SK-N-SH treated with all-trans-retinoic acid at 6 μM for 48 hours (cell line): ENCODE results near the gene RBMS3.

ENCODE experiments used
- ATAC-seq: fragments of 200-7000 bp; cut with Tn5 transposase; 3 replicates; pipeline ENCODE4 v1.9.1; 2020; ENCODE audit warnings: mild to moderate bottlenecking, moderate library complexity
- ARNTL ChIP-seq: fragments of 450-650 bp; formaldehyde crosslinking; IDR thresholded peaks from 2 replicates; pipeline ENCODE4 v1.5.0; 2020; ENCODE audit warnings: low read depth, mild to moderate bottlenecking, moderate library complexity, borderline replicate concordance
- BACH2 ChIP-seq: fragments of 250-450 bp; sonication (Bioruptor Pico); IDR thresholded peaks from 2 replicates; pipeline ENCODE4 v1.9.0; 2021; ENCODE audit warnings: mild to moderate bottlenecking, borderline replicate concordance
- CSDC2 ChIP-seq: fragments of 250-450 bp; sonication (Bioruptor Pico); IDR thresholded peaks from 2 replicates; pipeline ENCODE4 v1.5.0; 2020; ENCODE audit warnings: mild to moderate bottlenecking, moderate library complexity
- CSRNP3 ChIP-seq: fragments of 250-450 bp; sonication (Bioruptor Pico); IDR thresholded peaks from 2 replicates; pipeline ENCODE4 v1.5.1; 2021; ENCODE audit warnings: mild to moderate bottlenecking, moderate library complexity
- ESRRG ChIP-seq: fragments of 250-450 bp; sonication (Bioruptor Pico); IDR thresholded peaks from 2 replicates; pipeline ENCODE4 v1.6.1; 2021; ENCODE audit warnings: mild to moderate bottlenecking
- GLIS3 ChIP-seq: fragments of 250-450 bp; sonication (Bioruptor Pico); IDR thresholded peaks from 2 replicates; pipeline ENCODE4 v1.5.0; 2020; ENCODE audit warnings: mild to moderate bottlenecking, moderate library complexity
- ISL1 ChIP-seq: fragments of 250-450 bp; sonication (Bioruptor Pico); IDR thresholded peaks from 2 replicates; pipeline ENCODE4 v2.1.2; 2022; ENCODE audit warnings: mild to moderate bottlenecking, moderate library complexity
- OSR1 ChIP-seq: fragments of 250-450 bp; sonication (Bioruptor Pico); IDR thresholded peaks from 2 replicates; pipeline ENCODE4 v1.8.0; 2022; ENCODE audit warnings: moderate library complexity, mild to moderate bottlenecking, inconsistent platforms
- PATZ1 ChIP-seq: fragments of 250-450 bp; sonication (Bioruptor Pico); IDR thresholded peaks from 2 replicates; pipeline ENCODE4 v1.8.0; 2020; ENCODE audit warnings: mild to moderate bottlenecking, moderate library complexity, borderline replicate concordance
- PPARA ChIP-seq: fragments of 250-450 bp; sonication (Bioruptor Pico); IDR thresholded peaks from 2 replicates; pipeline ENCODE4 v1.5.0; 2020; ENCODE audit warnings: mild to moderate bottlenecking, borderline replicate concordance
- RARB ChIP-seq: fragments of 250-450 bp; sonication (Bioruptor Pico); IDR thresholded peaks from 2 replicates; pipeline ENCODE4 v1.8.0; 2021; ENCODE audit warnings: mild to moderate bottlenecking, moderate library complexity
- TOX ChIP-seq: fragments of 250-450 bp; sonication (Bioruptor Pico); IDR thresholded peaks from 2 replicates; pipeline ENCODE4 v1.8.0; 2021; ENCODE audit warnings: mild to moderate bottlenecking, moderate library complexity, borderline replicate concordance
- TSHZ2 ChIP-seq: fragments of 250-450 bp; sonication (Bioruptor Pico); IDR thresholded peaks from 2 replicates; pipeline ENCODE4 v1.5.0; 2020; ENCODE audit warnings: mild to moderate bottlenecking, moderate library complexity
- ZFP3 ChIP-seq: fragments of 250-450 bp; sonication (Bioruptor Pico); IDR thresholded peaks from 2 replicates; pipeline ENCODE4 v1.5.0; 2020; ENCODE audit warnings: mild to moderate bottlenecking, moderate library complexity
- ZFP30 ChIP-seq: fragments of 450-650 bp; formaldehyde crosslinking; IDR thresholded peaks from 2 replicates; pipeline ENCODE4 v1.5.0; 2022; ENCODE audit warnings: mild to moderate bottlenecking, moderate library complexity
- ZNF70 ChIP-seq: fragments of 450-650 bp; formaldehyde crosslinking; IDR thresholded peaks from 2 replicates; pipeline ENCODE4 v1.5.0; 2020; ENCODE audit warnings: mild to moderate bottlenecking, moderate library complexity
- ZNF8 ChIP-seq: fragments of 450-650 bp; formaldehyde crosslinking; IDR thresholded peaks from 2 replicates; pipeline ENCODE4 v1.5.0; 2020; ENCODE audit warnings: mild to moderate bottlenecking, moderate library complexity
- TF ChIP-seq, protein P1 (sequence below): fragments of 250-450 bp; sonication (Bioruptor Pico); IDR thresholded peaks from 2 replicates; pipeline ENCODE4 v1.8.0; 2021; ENCODE audit warnings: low read depth, mild to moderate bottlenecking, moderate library complexity, borderline replicate concordance
- TF ChIP-seq, protein P2 (sequence below): fragments of 250-450 bp; sonication (Bioruptor Pico); IDR thresholded peaks from 2 replicates; pipeline ENCODE4 v1.5.1; 2020; ENCODE audit warnings: low read depth, mild to moderate bottlenecking, moderate library complexity

Gene RBMS3

DNA sequence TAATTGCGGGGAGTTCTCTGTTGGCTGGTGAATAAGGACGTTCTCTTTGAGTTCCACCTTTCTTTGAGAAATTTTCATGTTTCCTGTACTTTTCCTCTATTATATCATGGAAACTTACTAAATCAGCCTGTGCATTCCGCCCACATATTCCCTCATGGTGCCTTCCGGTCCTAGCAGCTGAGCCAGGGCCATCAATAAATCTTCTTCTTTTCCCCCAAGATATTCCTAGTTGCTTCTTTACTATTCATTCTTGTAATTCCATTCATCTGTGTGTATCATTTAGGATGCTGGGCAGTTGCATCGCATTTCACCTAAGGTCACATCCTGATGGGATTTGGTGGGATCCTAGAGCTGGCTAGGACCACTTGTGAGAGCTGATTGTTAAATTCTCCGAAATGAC lies 139.2 kb downstream of the RBMS3 start:
- ATAC-seq = no peak

GRCh38 chr3:29426302-29427226 lies 145.7 kb downstream of the RBMS3 start:
- ATAC-seq = no peak
- TF ChIP-seq ESRRG (no peak), BACH2 (CRISPR knock-in tag) (no peak), GLIS3 (CRISPR knock-in tag) (no peak), OSR1 (CRISPR knock-in tag) (no peak)
- TF ChIP-seq, protein P1, sequence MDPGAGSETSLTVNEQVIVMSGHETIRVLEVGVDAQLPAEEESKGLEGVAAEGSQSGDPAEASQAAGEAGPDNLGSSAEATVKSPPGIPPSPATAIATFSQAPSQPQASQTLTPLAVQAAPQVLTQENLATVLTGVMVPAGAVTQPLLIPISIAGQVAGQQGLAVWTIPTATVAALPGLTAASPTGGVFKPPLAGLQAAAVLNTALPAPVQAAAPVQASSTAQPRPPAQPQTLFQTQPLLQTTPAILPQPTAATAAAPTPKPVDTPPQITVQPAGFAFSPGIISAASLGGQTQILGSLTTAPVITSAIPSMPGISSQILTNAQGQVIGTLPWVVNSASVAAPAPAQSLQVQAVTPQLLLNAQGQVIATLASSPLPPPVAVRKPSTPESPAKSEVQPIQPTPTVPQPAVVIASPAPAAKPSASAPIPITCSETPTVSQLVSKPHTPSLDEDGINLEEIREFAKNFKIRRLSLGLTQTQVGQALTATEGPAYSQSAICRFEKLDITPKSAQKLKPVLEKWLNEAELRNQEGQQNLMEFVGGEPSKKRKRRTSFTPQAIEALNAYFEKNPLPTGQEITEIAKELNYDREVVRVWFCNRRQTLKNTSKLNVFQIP (CRISPR knock-in tag) = no peak
- TF ChIP-seq, protein P2, sequence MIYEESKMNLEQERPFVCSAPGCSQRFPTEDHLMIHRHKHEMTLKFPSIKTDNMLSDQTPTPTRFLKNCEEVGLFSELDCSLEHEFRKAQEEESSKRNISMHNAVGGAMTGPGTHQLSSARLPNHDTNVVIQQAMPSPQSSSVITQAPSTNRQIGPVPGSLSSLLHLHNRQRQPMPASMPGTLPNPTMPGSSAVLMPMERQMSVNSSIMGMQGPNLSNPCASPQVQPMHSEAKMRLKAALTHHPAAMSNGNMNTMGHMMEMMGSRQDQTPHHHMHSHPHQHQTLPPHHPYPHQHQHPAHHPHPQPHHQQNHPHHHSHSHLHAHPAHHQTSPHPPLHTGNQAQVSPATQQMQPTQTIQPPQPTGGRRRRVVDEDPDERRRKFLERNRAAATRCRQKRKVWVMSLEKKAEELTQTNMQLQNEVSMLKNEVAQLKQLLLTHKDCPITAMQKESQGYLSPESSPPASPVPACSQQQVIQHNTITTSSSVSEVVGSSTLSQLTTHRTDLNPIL = no peak

More for the DNA sequence above, 139.2 kb downstream of the RBMS3 start:
- no peak for TF ChIP-seq CSDC2 (CRISPR knock-in tag)
- no peak for TF ChIP-seq ARNTL (CRISPR knock-in tag)
- no peak for TF ChIP-seq PATZ1
- no peak for TF ChIP-seq ZFP30 (CRISPR knock-in tag)
- TF ChIP-seq ZNF8 = no peak
- no peak for TF ChIP-seq BACH2 (CRISPR knock-in tag)
- no peak for TF ChIP-seq ISL1 (CRISPR knock-in tag)
- TF ChIP-seq TSHZ2 (CRISPR knock-in tag) = no peak
- no peak for TF ChIP-seq ZFP3 (CRISPR knock-in tag)
- no peak for TF ChIP-seq PPARA (CRISPR knock-in tag)
- no peak for TF ChIP-seq ESRRG
- TF ChIP-seq, protein P1 (CRISPR knock-in tag) = no peak
- no peak for TF ChIP-seq ZNF70 (CRISPR knock-in tag)
- no peak for TF ChIP-seq TOX (CRISPR knock-in tag)
- TF ChIP-seq OSR1 (CRISPR knock-in tag) = no peak
- no peak for TF ChIP-seq CSRNP3 (CRISPR knock-in tag)
- no peak for TF ChIP-seq RARB
